NT2/D1 (cell line): ENCODE data around the gene GNAL.

Source experiments
- SUZ12 ChIP-seq: IDR thresholded peaks from 2 replicates; pipeline ENCODE4 v1.6.1; 2011; ENCODE audit not compliant: insufficient read length, insufficient read depth; ENCODE audit errors: extremely low read depth
- YY1 ChIP-seq: IDR thresholded peaks from 2 replicates; pipeline ENCODE4 v1.6.1; 2011; ENCODE audit not compliant: insufficient read length, insufficient read depth
- ZNF274 ChIP-seq: IDR thresholded peaks from 2 replicates; pipeline ENCODE4 v1.6.1; 2011; ENCODE audit warnings: mild to moderate bottlenecking, low read depth, low read length

DNA sequence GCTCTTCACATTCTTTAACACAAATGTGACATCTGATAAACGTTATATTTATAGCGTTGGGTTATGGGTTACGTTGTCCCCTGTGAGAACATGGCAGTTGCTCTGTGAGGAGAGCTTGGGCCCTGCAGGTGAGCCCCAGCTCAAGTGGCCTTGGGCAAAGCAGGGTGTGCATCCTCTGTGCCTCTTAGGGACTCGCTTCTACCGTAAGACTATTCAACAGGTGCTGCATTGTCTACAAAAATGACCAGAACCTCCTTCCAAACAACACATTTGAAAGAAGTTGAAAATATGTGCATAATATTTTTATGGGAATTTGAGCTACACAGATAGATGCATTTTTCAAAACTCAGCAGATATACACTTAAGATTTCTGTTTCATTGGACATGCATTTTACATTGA lies 145.7 kb downstream of the GNAL start:
- TF ChIP-seq YY1 (no peak), ZNF274 (no peak), SUZ12 (no peak)
